ENCODE data around the gene FARS2.

Gene FARS2

GRCh38 chr6:5331845-5332442 lies 70.6 kb downstream of the FARS2 start:
- no peak for DNase-seq

- no peak for DNase-seq
These were observed 72.3 kb downstream of the FARS2 start for GRCh38 chr6:5333658-5334057.

- DNase-seq = no peak
These were observed 73.0 kb downstream of the FARS2 start for GRCh38 chr6:5334341-5334740.

- DNase-seq = no peak
These were observed 73.7 kb downstream of the FARS2 start for GRCh38 chr6:5335020-5335419.

GRCh38 chr6:5337573-5337972 lies 76.3 kb downstream of the FARS2 start:
- DNase-seq = no peak

GRCh38 chr6:5338177-5338960 lies 77.1 kb downstream of the FARS2 start:
- no peak for DNase-seq

GRCh38 chr6:5339786-5340185 lies 78.5 kb downstream of the FARS2 start:
- no peak for DNase-seq

GRCh38 chr6:5341845-5342244 lies 80.5 kb downstream of the FARS2 start:
- DNase-seq = no peak

- DNase-seq = no peak
These were observed 82.7 kb downstream of the FARS2 start for GRCh38 chr6:5343998-5344397.

- no peak for DNase-seq
These were observed 84.0 kb downstream of the FARS2 start for GRCh38 chr6:5345324-5345723.

- no peak for DNase-seq
These were observed 90.4 kb downstream of the FARS2 start for GRCh38 chr6:5351552-5352210.

- DNase-seq = no peak
These were observed 92.7 kb downstream of the FARS2 start for GRCh38 chr6:5353971-5354370.

GRCh38 chr6:5357486-5357885 lies 96.2 kb downstream of the FARS2 start:
- no peak for DNase-seq

- no peak for DNase-seq
These were observed 98.1 kb downstream of the FARS2 start for GRCh38 chr6:5359417-5359816.

- DNase-seq = no peak
These were observed 100.1 kb downstream of the FARS2 start for GRCh38 chr6:5361396-5361795.

GRCh38 chr6:5365436-5366195 lies 104.3 kb downstream of the FARS2 start:
- no peak for DNase-seq

- DNase-seq = no peak
These were observed 105.6 kb downstream of the FARS2 start for GRCh38 chr6:5366941-5367340.

- DNase-seq = no peak
These were observed 106.2 kb downstream of the FARS2 start for GRCh38 chr6:5367510-5367909.

- no peak for DNase-seq
These were observed 112.1 kb downstream of the FARS2 start for GRCh38 chr6:5373430-5373829.

GRCh38 chr6:5378331-5378730 lies 117.0 kb downstream of the FARS2 start:
- no peak for DNase-seq

- DNase-seq = peak; percentile 66
These were observed 118.4 kb downstream of the FARS2 start for GRCh38 chr6:5379647-5380242.

- DNase-seq = no peak
These were observed 122.5 kb downstream of the FARS2 start for GRCh38 chr6:5383856-5384255.

GRCh38 chr6:5384276-5384675 lies 123.0 kb downstream of the FARS2 start:
- DNase-seq = no peak
